WTC11 (cell line): ENCODE results near the gene B3GNT9.

ENCODE experiments used
- ATF2 ChIP-seq: sonication (generic); formaldehyde crosslinking; IDR thresholded peaks from 2 replicates; pipeline ENCODE4 v1.8.1; 2022; ENCODE audit warnings: low read depth, missing genetic modification reagents, borderline replicate concordance
- CTCF ChIP-seq: fragments of 200-600 bp; IDR thresholded peaks from 2 replicates; pipeline ENCODE4 v1.8.0; 2022; ENCODE audit warnings: antibody characterized with exemption
- ESRRA ChIP-seq: sonication (generic); formaldehyde crosslinking; IDR thresholded peaks from 2 replicates; pipeline ENCODE4 v1.8.1; 2022; ENCODE audit warnings: mild to moderate bottlenecking, missing genetic modification reagents, borderline replicate concordance
- MAX ChIP-seq: sonication (generic); formaldehyde crosslinking; IDR thresholded peaks from 2 replicates; pipeline ENCODE4 v1.8.0; 2022; ENCODE audit warnings: mild to moderate bottlenecking, missing genetic modification reagents
- NFE2L1 ChIP-seq: sonication (generic); formaldehyde crosslinking; IDR thresholded peaks from 2 replicates; pipeline ENCODE4 v1.8.1; 2023; ENCODE audit warnings: missing genetic modification reagents
- NR1H2 ChIP-seq: sonication (generic); formaldehyde crosslinking; IDR thresholded peaks from 2 replicates; pipeline ENCODE4 v1.9.0; 2021; ENCODE audit warnings: mild to moderate bottlenecking, moderate library complexity, missing genetic modification reagents
- TP53 ChIP-seq: sonication (generic); formaldehyde crosslinking; IDR thresholded peaks from 2 replicates; pipeline ENCODE4 v1.8.1; 2023; ENCODE audit warnings: mild to moderate bottlenecking, missing genetic modification reagents
- ZNF219 ChIP-seq: sonication (generic); formaldehyde crosslinking; IDR thresholded peaks from 2 replicates; pipeline ENCODE4 v1.8.0; 2023; ENCODE audit warnings: missing genetic modification reagents, mild to moderate bottlenecking, borderline replicate concordance
- ZNF263 ChIP-seq: sonication (generic); formaldehyde crosslinking; IDR thresholded peaks from 2 replicates; pipeline ENCODE4 v1.8.1; 2022; ENCODE audit warnings: low read depth, mild to moderate bottlenecking, moderate library complexity, missing genetic modification reagents
- ZNF532 ChIP-seq: fragments of 250-450 bp; sonication (Bioruptor Pico); IDR thresholded peaks from 2 replicates; pipeline ENCODE4 v1.9.0; 2021; ENCODE audit warnings: mild to moderate bottlenecking, borderline replicate concordance
- ZSCAN18 ChIP-seq: fragments of 250-450 bp; sonication (Bioruptor Pico); IDR thresholded peaks from 2 replicates; pipeline ENCODE4 v2.1.2; 2022; ENCODE audit warnings: mild to moderate bottlenecking, moderate library complexity

GRCh38 chr16:67108931-67109406 lies 41.8 kb downstream of the B3GNT9 start:
- TF ChIP-seq CTCF (no peak), ATF2 (CRISPR knock-in tag) (no peak), ZSCAN18 (CRISPR knock-in tag) (no peak), ZNF532 (CRISPR knock-in tag) (no peak), NFE2L1 (CRISPR knock-in tag) (no peak), ZNF263 (CRISPR knock-in tag) (no peak), MAX (CRISPR knock-in tag) (no peak), NR1H2 (CRISPR knock-in tag) (no peak), ESRRA (no peak), ZNF219 (CRISPR knock-in tag) (no peak), TP53 (CRISPR knock-in tag) (no peak; the same call in 1 of the 2 replicates)
